ENCODE data around the gene DMD. TPM values are rescaled to one million over a fixed set of nuclear protein-coding genes. Genes with fewer than 3 reads are reported as not detected.
"Not testable (repeated sequence)": the region's sequence is repeated elsewhere in the genome, so short reads cannot be mapped to it uniquely, and the experiment has no call there.

DMD gene
- total and polyA plus RNA-seq, 12 donors: 28.5 to 228 (median 168) TPM

GRCh38 chrX:31487951-31488350, 1723.4 kb downstream of the DMD start:
- Histone ChIP-seq H3K27me3 (no peaks in the 10 kb centered on the region), H3K9me3 (no peaks in the 10 kb centered on the region), H3K4me1 (peaks cover 0 to 4% (median 0%) of the 10 kb centered on the region in 9 donors), H3K4me3 (no peak overlapping the region), H3K27ac (no peak overlapping the region), H3K36me3 (no peaks in the 10 kb centered on the region)
- intact Hi-C loops (cut with DNase I): no loop called here
- DNase-seq: peak in 1 of 2 donors; percentile 5
- WGBS, 2 donors: 48 to 61% methylated on average over 3 of the region's 3 CpGs
- no peak for TF ChIP-seq CTCF (IDR thresholded peaks at IDR 0.05)
- peak in 1 of 8 donors; percentile 16 for ATAC-seq

- no peak for TF ChIP-seq CTCF (IDR thresholded peaks at IDR 0.05)
- H3K27ac ChIP-seq: peak overlapping the region in 1 of 10 donors; percentile 31
- intact Hi-C loops (cut with DNase I): no loop called here
- WGBS, 2 donors: 75 to 79% methylated on average over 5 of the region's 5 CpGs
- peaks cover 0 to 4% (median 0%) of the 10 kb centered on the region in 9 donors for H3K4me1 ChIP-seq
- H3K4me3 ChIP-seq: no peak overlapping the region
- peak in 2 of 8 donors; percentile 39 to 41 for ATAC-seq
- peaks cover 0 to 1% (median 0%) of the 10 kb centered on the region in 7 donors for H3K27me3 ChIP-seq
- DNase-seq: no peak
- H3K9me3 ChIP-seq: no peaks in the 10 kb centered on the region
- no peaks in the 10 kb centered on the region for H3K36me3 ChIP-seq
Measured at GRCh38 chrX:31483336-31483735, 1728.0 kb downstream of the DMD start.

GRCh38 chrX:31480696-31481095, 1730.7 kb downstream of the DMD start:
- TF ChIP-seq CTCF (IDR thresholded peaks at IDR 0.05): no peak
- Histone ChIP-seq H3K36me3 (no peaks in the 10 kb centered on the region), H3K27me3 (peaks cover 0 to 6% (median 0%) of the 10 kb centered on the region in 7 donors), H3K27ac (no peak overlapping the region), H3K9me3 (no peaks in the 10 kb centered on the region), H3K4me3 (no peak overlapping the region), H3K4me1 (no peaks in the 10 kb centered on the region)
- WGBS, 2 donors: 92 to 96% methylated on average over 4 of the region's 4 CpGs
- DNase-seq (no peak), ATAC-seq (no peak)
- intact Hi-C loops (cut with DNase I): no loop called here

- Histone ChIP-seq H3K36me3 (no peaks in the 10 kb centered on the region), H3K4me3 (no peak overlapping the region), H3K27me3 (no peaks in the 10 kb centered on the region), H3K9me3 (no peaks in the 10 kb centered on the region), H3K27ac (no peak overlapping the region), H3K4me1 (no peaks in the 10 kb centered on the region)
- DNase-seq (no peak), ATAC-seq (no peak)
- 88 to 96% methylated on average over 11 of the region's 11 CpGs for WGBS, 2 donors
- no peak for TF ChIP-seq CTCF (IDR thresholded peaks at IDR 0.05)
- intact Hi-C loops (cut with DNase I): no loop called here
Measured at GRCh38 chrX:31471229-31471628, 1740.1 kb downstream of the DMD start.

GRCh38 chrX:31470753-31471152, 1740.6 kb downstream of the DMD start:
- H3K27me3 ChIP-seq; H3K36me3 ChIP-seq; H3K4me1 ChIP-seq; H3K9me3 ChIP-seq; H3K27ac ChIP-seq; ATAC-seq; H3K4me3 ChIP-seq; intact Hi-C loops (cut with DNase I); DNase-seq: not testable (repeated sequence)
- 93% methylated on average over 7 of the region's 7 CpGs for WGBS, 2 donors
